Muscle layer of colon (tissue), 2 donors: ENCODE results near the gene NEMF.
A peak's percentile ranks its signal among the peaks of the same experiment; 100 is the strongest.

Experiments used
- H3K27ac ChIP-seq: one replicate; pipeline ENCODE4 v1.7.0; 2013; ENCODE audit warnings: low read depth, mild to moderate bottlenecking, low read length, moderate library complexity
- H3K27me3 ChIP-seq, 2 donors: one replicate each; pipeline ENCODE4 v1.7.0; 2013; ENCODE audit warnings: low read length in 2 of 2, mild to moderate bottlenecking in 2 of 2; ENCODE audit not compliant: insufficient read depth in 2 of 2, control insufficient read depth in 1 of 2
- H3K36me3 ChIP-seq: one replicate; pipeline ENCODE4 v1.7.0; 2013; ENCODE audit warnings: mild to moderate bottlenecking, low read length; ENCODE audit not compliant: insufficient read depth
- H3K4me1 ChIP-seq: one replicate; pipeline ENCODE4 v1.7.0; 2013; ENCODE audit warnings: mild to moderate bottlenecking, low read length; ENCODE audit not compliant: insufficient read depth
- H3K4me3 ChIP-seq, 2 donors: one replicate each; pipeline ENCODE4 v1.7.0; 2013; ENCODE audit warnings: low read length in 2 of 2, low read depth in 1 of 2, mild to moderate bottlenecking in 1 of 2, moderate library complexity in 1 of 2
- H3K9ac ChIP-seq: one replicate; pipeline ENCODE4 v1.7.0; 2013; ENCODE audit warnings: low read length
- H3K9me3 ChIP-seq: one replicate; pipeline ENCODE4 v1.7.0; 2013; ENCODE audit warnings: mild to moderate bottlenecking, low read length
- donor health status: abdominal sarcoma.
- donor health status: Adenocarcinoma of cecum.

The NEMF gene

GRCh38 chr14:49893309-49894213 is 41.0 kb upstream of the NEMF start:
- H3K4me1 ChIP-seq: peaks cover 40% of the 10 kb centered on the region
- H3K4me3 ChIP-seq: peak overlapping the region; percentile 98 to 100
- H3K27ac ChIP-seq: peak overlapping the region; percentile 99
- no peaks in the 10 kb centered on the region for H3K27me3 ChIP-seq
- H3K36me3 ChIP-seq: peaks cover 11% of the 10 kb centered on the region
- peak overlapping the region; percentile 98 for H3K9ac ChIP-seq
- no peaks in the 10 kb centered on the region for H3K9me3 ChIP-seq

GRCh38 chr14:49892636-49893308 is 40.2 kb upstream of the NEMF start, which contains the start of gene ARF6:
Gene ARF6, plus strand, starts transcription at chr14:49893082. Its CDS starts 655 bp downstream, at chr14:49893737.
- Histone ChIP-seq H3K4me3 (peak within 1 kb of the TSS; percentile 98 to 100), H3K36me3 (peaks cover 11% of the 10 kb centered on the region), H3K27me3 (no peaks in the 10 kb centered on the region), H3K9me3 (no peaks in the 10 kb centered on the region), H3K27ac (peak within 1 kb of the TSS; percentile 99), H3K4me1 (peaks cover 37% of the 10 kb centered on the region), H3K9ac (peak within 1 kb of the TSS; percentile 98)

DNA sequence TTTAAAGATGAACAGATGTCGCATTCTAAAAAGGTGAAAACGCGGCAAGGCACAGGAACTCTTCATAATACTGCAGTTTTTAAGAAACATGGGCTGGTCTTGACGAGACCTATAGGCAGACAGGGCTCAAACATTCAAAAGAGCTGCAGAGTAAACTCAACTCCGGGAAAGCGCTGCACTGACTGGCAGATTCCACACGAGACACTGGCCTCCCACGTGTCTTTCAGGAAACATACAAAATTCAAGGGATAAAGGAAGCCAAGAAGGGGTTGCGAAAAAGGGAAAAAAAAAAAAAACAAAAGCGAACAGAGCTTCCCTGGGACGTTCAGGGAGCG is 39.7 kb upstream of the NEMF start:
- H3K27me3 ChIP-seq: no peaks in the 10 kb centered on the region
- peaks cover 11% of the 10 kb centered on the region for H3K36me3 ChIP-seq
- peak overlapping the region; percentile 99 for H3K27ac ChIP-seq
- H3K4me3 ChIP-seq: peak overlapping the region; percentile 98 to 100
- H3K9ac ChIP-seq: peak overlapping the region; percentile 77
- no peaks in the 10 kb centered on the region for H3K9me3 ChIP-seq
- H3K4me1 ChIP-seq: peaks cover 32% of the 10 kb centered on the region

DNA sequence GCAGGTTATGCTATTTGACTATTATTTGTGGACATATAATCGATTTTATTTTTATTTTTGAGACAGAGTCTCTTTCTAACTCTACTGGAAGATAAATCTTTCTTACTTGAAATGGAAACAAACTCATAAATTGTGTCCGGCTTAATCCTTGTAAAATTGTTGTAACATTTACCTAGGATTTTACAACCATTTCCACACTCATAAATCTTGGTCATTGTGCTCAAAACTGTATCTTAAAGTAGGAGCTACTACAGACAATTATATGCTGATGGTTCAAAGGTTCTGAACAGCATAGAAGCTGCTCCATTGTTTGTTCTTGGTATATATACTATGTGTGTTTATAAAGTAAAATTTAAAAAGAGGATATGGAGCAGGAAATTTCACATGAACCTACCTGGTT is 35.7 kb upstream of the NEMF start:
- no peak overlapping the region for H3K27ac ChIP-seq
- peaks cover 5% of the 10 kb centered on the region for H3K4me1 ChIP-seq
- H3K9ac ChIP-seq: no peak overlapping the region
- H3K27me3 ChIP-seq: no peaks in the 10 kb centered on the region
- H3K36me3 ChIP-seq: no peaks in the 10 kb centered on the region
- no peaks in the 10 kb centered on the region for H3K9me3 ChIP-seq
- no peak overlapping the region for H3K4me3 ChIP-seq

- H3K9ac ChIP-seq: no peak overlapping the region
- H3K27me3 ChIP-seq: no peaks in the 10 kb centered on the region
- no peak overlapping the region for H3K27ac ChIP-seq
- no peaks in the 10 kb centered on the region for H3K9me3 ChIP-seq
- H3K4me1 ChIP-seq: peaks cover under 1% of the 10 kb centered on the region
- no peak overlapping the region for H3K4me3 ChIP-seq
- no peaks in the 10 kb centered on the region for H3K36me3 ChIP-seq
Measured at GRCh38 chr14:49886523-49886922, 33.9 kb upstream of the NEMF start.

DNA sequence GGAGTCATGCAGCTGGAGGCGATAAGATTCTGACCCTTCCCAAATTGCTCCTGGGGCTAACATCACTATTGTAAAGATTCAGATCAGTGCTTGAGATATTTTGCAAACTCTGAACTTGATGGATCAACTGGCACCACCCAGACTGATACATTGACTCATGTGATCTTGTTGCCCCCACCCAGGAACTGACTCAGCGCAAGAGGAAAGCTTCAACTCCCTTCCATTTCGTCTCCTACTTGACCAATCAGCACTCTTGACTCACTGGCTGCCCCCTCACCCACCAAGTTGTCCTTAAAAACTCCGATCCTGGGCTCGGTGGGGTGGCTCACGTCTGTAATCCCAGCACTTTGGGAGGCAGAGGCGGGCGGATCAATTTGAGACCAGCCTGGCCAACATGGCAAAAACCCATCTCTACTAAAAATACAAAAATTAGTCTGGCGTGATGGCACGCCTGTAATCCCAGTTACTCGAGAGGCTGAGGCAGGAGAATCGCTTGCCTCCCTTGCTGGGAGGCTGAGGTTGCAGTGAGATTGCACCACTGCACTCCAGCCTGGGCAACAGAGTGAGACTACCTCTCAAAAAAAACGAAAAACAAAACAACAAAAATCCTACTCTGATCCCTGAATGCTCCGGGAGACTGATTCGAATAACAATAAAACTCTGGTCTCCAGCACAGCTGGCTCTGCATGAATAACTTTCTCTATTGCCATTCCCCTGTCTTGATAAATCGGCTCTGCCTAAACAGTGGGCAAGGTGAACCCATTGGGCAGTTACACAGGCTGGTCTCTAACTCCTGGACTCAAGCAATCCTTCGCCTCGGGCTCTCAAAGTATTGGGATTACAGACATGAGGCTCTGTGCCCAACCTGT is 30.5 kb upstream of the NEMF start:
- H3K9me3 ChIP-seq: no peaks in the 10 kb centered on the region
- H3K27ac ChIP-seq: no peak overlapping the region
- no peak overlapping the region for H3K9ac ChIP-seq
- no peaks in the 10 kb centered on the region for H3K27me3 ChIP-seq
- no peak overlapping the region for H3K4me3 ChIP-seq
- H3K4me1 ChIP-seq: no peaks in the 10 kb centered on the region
- H3K36me3 ChIP-seq: no peaks in the 10 kb centered on the region

- Histone ChIP-seq H3K27ac (no peak overlapping the region), H3K27me3 (no peaks in the 10 kb centered on the region), H3K4me3 (no peak overlapping the region)
Measured at GRCh38 chr14:49881350-49882001, 28.9 kb upstream of the NEMF start.

DNA sequence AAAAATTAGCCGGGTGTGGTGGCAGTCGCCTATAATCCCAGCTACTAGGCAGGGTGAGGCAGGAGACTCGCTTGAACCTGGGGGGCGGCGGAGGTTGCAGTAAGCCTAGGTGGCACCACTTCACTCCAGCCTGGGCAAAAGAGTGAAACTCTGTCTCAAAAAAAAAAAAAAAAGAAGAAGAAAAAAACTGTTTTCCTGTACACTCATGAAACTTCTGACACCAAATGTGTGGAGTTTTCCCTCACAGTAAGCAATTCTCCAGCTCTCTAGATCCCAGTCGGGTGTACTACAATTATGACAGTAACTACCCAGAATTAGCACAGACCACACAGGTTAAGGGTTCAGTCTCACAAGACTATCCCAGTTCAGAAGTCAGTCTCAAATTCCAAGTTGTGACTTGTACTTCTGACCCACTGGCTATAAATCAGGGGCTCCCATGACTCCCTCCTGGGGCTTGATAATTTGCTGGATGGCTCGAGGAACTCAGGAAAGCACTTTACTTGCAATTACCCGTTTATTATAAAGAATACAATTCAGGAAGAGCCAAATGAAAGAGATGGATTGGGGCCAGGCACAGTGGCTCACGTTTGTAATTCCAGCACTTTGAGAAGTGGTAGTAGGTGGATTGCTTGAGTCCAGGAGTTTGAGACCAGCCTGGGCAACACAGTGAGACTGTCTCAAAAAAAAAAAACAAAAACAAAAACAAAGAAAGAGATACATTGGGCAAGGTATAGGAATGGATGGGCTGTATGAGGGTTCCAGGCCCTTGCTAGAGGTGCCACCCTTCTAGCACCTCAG is 27.9 kb upstream of the NEMF start:
- no peak overlapping the region for H3K27ac ChIP-seq
- no peaks in the 10 kb centered on the region for H3K9me3 ChIP-seq
- no peaks in the 10 kb centered on the region for H3K36me3 ChIP-seq
- no peak overlapping the region for H3K9ac ChIP-seq
- H3K4me1 ChIP-seq: no peaks in the 10 kb centered on the region
- no peak overlapping the region for H3K4me3 ChIP-seq
- H3K27me3 ChIP-seq: no peaks in the 10 kb centered on the region

More at GRCh38 chr14:49881350-49882001, 28.9 kb upstream of the NEMF start:
- H3K4me1 ChIP-seq: no peaks in the 10 kb centered on the region
- no peak overlapping the region for H3K9ac ChIP-seq
- H3K36me3 ChIP-seq: no peaks in the 10 kb centered on the region
- no peaks in the 10 kb centered on the region for H3K9me3 ChIP-seq

GRCh38 chr14:49879646-49880204 is 27.1 kb upstream of the NEMF start:
- Histone ChIP-seq H3K27ac (no peak overlapping the region), H3K4me3 (no peak overlapping the region), H3K9ac (no peak overlapping the region)

DNA sequence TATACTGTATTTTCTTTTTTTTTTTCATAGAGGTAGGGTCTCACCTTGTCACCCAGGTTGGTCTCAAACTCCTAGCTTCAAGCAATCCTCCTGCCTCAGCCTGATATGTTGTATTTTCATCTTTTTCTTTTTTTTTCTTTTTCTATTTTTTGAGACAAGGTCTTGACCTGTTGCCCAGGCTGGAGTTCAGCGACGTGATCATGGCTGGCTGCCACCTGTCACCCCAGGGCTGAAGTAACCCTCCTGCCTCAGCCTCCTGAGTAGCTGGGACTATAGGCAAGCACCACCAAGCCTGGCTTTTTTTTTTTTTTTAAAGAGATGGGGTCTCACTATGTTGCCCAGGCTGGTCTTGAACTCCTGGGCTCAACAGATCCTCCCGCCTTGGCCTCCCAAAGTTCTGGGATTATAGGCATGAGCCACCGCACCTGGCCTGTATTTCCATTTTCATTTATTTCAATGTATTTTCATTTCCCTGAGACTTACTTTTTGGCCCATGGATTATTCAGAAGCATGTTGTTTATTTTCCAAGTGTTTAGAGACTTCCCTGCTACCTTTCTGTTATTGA is 24.1 kb upstream of the NEMF start:
- Histone ChIP-seq H3K4me3 (no peak overlapping the region), H3K27ac (no peak overlapping the region), H3K27me3 (no peaks in the 10 kb centered on the region), H3K9me3 (no peaks in the 10 kb centered on the region), H3K36me3 (no peaks in the 10 kb centered on the region), H3K4me1 (no peaks in the 10 kb centered on the region), H3K9ac (no peak overlapping the region)

More at GRCh38 chr14:49879646-49880204, 27.1 kb upstream of the NEMF start:
- Histone ChIP-seq H3K36me3 (no peaks in the 10 kb centered on the region), H3K4me1 (no peaks in the 10 kb centered on the region), H3K9me3 (no peaks in the 10 kb centered on the region), H3K27me3 (no peaks in the 10 kb centered on the region)
